Hepatocyte (in vitro differentiated cells): ENCODE measurements around the gene ZNRF1.

Experiments used
- CTCF ChIP-seq: fragments of 200-600 bp; sonication (generic); IDR thresholded peaks from 2 replicates; pipeline ENCODE4 v1.5.1; 2016; ENCODE audit warnings: antibody characterized with exemption, mild to moderate bottlenecking; ENCODE audit not compliant: poor library complexity
- EZH2 ChIP-seq: fragments of 200-600 bp; sonication (generic); IDR thresholded peaks from 2 replicates; pipeline ENCODE4 v1.6.1; 2016; ENCODE audit warnings: antibody characterized with exemption, mild to moderate bottlenecking, borderline replicate concordance
- EZH2phosphoT487 ChIP-seq: fragments of 200-600 bp; sonication (generic); IDR thresholded peaks from one replicate; pipeline ENCODE4 v1.6.1; 2018; ENCODE audit warnings: antibody characterized with exemption, mild to moderate bottlenecking, low read depth, moderate library complexity; ENCODE audit not compliant: unreplicated experiment, severe bottlenecking

- TF ChIP-seq CTCF (no peak), EZH2phosphoT487 (no peak), EZH2 (no peak)
Observed at GRCh38 chr16:75065149-75065505, 66.3 kb downstream of the ZNRF1 start.
